HepG2 (cell line): Measurements from ENCODE around the gene PRR11. TPM values are rescaled to one million over a fixed set of nuclear protein-coding genes. Genes with fewer than 3 reads are reported as not detected.

Experiments
- ATAC-seq: fragments of 200-7000 bp; cut with Tn5 transposase; 3 replicates; pipeline ENCODE4 v1.9.1; 2020; ENCODE audit warnings: mild to moderate bottlenecking, moderate library complexity
- BruUV-seq: library from RNA; stranded (reverse); fragments of 400-500 nt; replicated peaks from 2 replicates; lab custom pipeline; 2021; lab: Mats Ljungman, UMichigan
- CTCF ChIA-PET: fragments of 300-600 bp; formaldehyde crosslinking; extraction: SDS; loops from one replicate; lab custom pipeline; 2021; ENCODE audit warnings: low total read pairs, inconsistent platforms, low intra/inter-chr PET ratio; lab: Yijun Ruan, JAX
- POLR2A ChIA-PET: fragments of 350-600 bp; sonication (Branson Sonifier 250); formaldehyde crosslinking; loops from one replicate; lab custom pipeline; 2020; ENCODE audit warnings: antibody characterized with exemption, inconsistent platforms; lab: Yijun Ruan, JAX
- DNase-seq: peaks from one replicate; pipeline ENCODE4 v3.0.0-alpha.2; 2015; ENCODE audit warnings: low spot score
- FAIRE-seq: peaks from 3 replicates; lab custom pipeline; 2011; peaks lifted over from hg19 to GRCh38; lab: Jason Lieb, UNC
- H2AFZ ChIP-seq: one replicate; pipeline ENCODE4 v1.6.1; 2011; ENCODE audit warnings: low read length, inconsistent platforms
- H3K27ac ChIP-seq: fragments of 300-600 bp; 3 replicates; pipeline ENCODE4 v1.8.0; 2011; ENCODE audit warnings: mixed run types, mild to moderate bottlenecking, mixed read lengths, low read length, inconsistent platforms; ENCODE audit not compliant: insufficient read depth; ENCODE audit errors: extremely low read length
- H3K27me3 ChIP-seq, 2 experiments: fragments of 200-600 bp in 1 of 2; 2 replicates in 1 of 2; 3 replicates in 1 of 2; pipeline versions ENCODE4 v1.6.0 to v1.8.0; 2011; ENCODE audit warnings: low read length in 2 of 2, mild to moderate bottlenecking in 2 of 2, moderate library complexity in 2 of 2, inconsistent platforms in 1 of 2; ENCODE audit not compliant: insufficient read depth in 2 of 2, control insufficient read depth in 1 of 2
- H3K36me3 ChIP-seq, 2 experiments: fragments of 200-600 bp in 1 of 2; replicated peaks in 1 of 2; 2 replicates in 1 of 2; 3 replicates in 1 of 2; pipeline versions ENCODE4 v1.5.1 to v1.8.0; 2011; ENCODE audit warnings: low read length in 2 of 2, inconsistent platforms in 1 of 2; ENCODE audit not compliant: insufficient read depth in 2 of 2, control insufficient read depth in 1 of 2
- H3K4me1 ChIP-seq: 2 replicates; pipeline ENCODE4 v1.5.1; 2012; ENCODE audit warnings: low read length, inconsistent platforms; ENCODE audit not compliant: insufficient read depth
- H3K4me2 ChIP-seq: 2 replicates; pipeline ENCODE4 v1.6.0; 2011; ENCODE audit warnings: low read depth, low read length, inconsistent platforms
- H3K4me3 ChIP-seq, 3 experiments: fragments of 200-600 bp in 1 of 3; sonication (generic), shearing (Covaris generic) in 1 of 3; replicated peaks in 1 of 3; 2 replicates each; pipeline ENCODE4 v1.5.1; 2011 to 2016; ENCODE audit warnings: low read length in 3 of 3, inconsistent platforms in 2 of 3, low read depth in 2 of 3, mild to moderate bottlenecking in 2 of 3, control low read depth in 1 of 3, mixed read lengths in 1 of 3; ENCODE audit not compliant: insufficient read depth in 1 of 3
- H3K79me2 ChIP-seq: one replicate; pipeline ENCODE4 v1.6.1; 2011; ENCODE audit warnings: low read length, inconsistent platforms; ENCODE audit not compliant: insufficient read depth
- H3K9ac ChIP-seq: 2 replicates; pipeline ENCODE4 v1.6.0; 2011; ENCODE audit warnings: mild to moderate bottlenecking, low read depth, low read length, inconsistent platforms; ENCODE audit not compliant: insufficient read depth
- H3K9me3 ChIP-seq: 2 replicates; pipeline ENCODE4 v1.5.1; 2012; ENCODE audit warnings: mild to moderate bottlenecking, low read length
- H4K20me1 ChIP-seq: 2 replicates; pipeline ENCODE4 v1.6.0; 2011; ENCODE audit warnings: inconsistent platforms, mild to moderate bottlenecking, low read length, moderate library complexity; ENCODE audit not compliant: insufficient read depth
- AGO2 ChIP-seq: fragments of 200-400 bp; formaldehyde crosslinking; optimal IDR thresholded peaks from 2 replicates; pipeline ENCODE3; 2017; ENCODE audit warnings: mild to moderate bottlenecking, low read depth, low read length, moderate library complexity
- ATF3 ChIP-seq: sonication (generic); formaldehyde crosslinking; IDR thresholded peaks from 2 replicates; pipeline ENCODE4 v1.4.0; 2020; ENCODE audit warnings: missing genetic modification reagents
- FOXA3 ChIP-seq: IDR thresholded peaks from 2 replicates; pipeline ENCODE4 v1.6.1; 2016; ENCODE audit warnings: missing genetic modification reagents, missing compliant biosample characterization
- GMEB2 ChIP-seq: IDR thresholded peaks from 2 replicates; pipeline ENCODE4 v1.6.1; 2016; ENCODE audit warnings: missing biosample characterization, missing genetic modification reagents, low read depth
- GTF2F1 ChIP-seq: fragments of 150-350 bp; IDR thresholded peaks from 2 replicates; pipeline ENCODE4 v1.6.1; 2014; ENCODE audit warnings: low read length
- GZF1 ChIP-seq: sonication (generic); formaldehyde crosslinking; IDR thresholded peaks from 2 replicates; pipeline ENCODE4 v1.5.1; 2020; ENCODE audit warnings: mild to moderate bottlenecking, missing genetic modification reagents
- NFE2L1 ChIP-seq: sonication (generic); formaldehyde crosslinking; IDR thresholded peaks from 2 replicates; pipeline ENCODE4 v1.4.0; 2020; ENCODE audit warnings: missing genetic modification reagents, mild to moderate bottlenecking, borderline replicate concordance
- NFIC ChIP-seq: IDR thresholded peaks from 2 replicates; pipeline ENCODE4 v1.6.1; 2012; ENCODE audit warnings: mild to moderate bottlenecking, low read length, inconsistent platforms
- TCF7L2 ChIP-seq: IDR thresholded peaks from 2 replicates; pipeline ENCODE4 v1.6.1; 2011; ENCODE audit warnings: mild to moderate bottlenecking, low read depth, low read length, moderate library complexity
- TERF1 ChIP-seq: sonication (generic); formaldehyde crosslinking; IDR thresholded peaks from 2 replicates; pipeline ENCODE4 v1.8.0; 2022; ENCODE audit warnings: mild to moderate bottlenecking, missing genetic modification reagents, moderate library complexity
- TP53 ChIP-seq: sonication (generic); formaldehyde crosslinking; conservative IDR thresholded peaks from 2 replicates; pipeline ENCODE4 v1.4.0; 2020; ENCODE audit warnings: missing genetic modification reagents
- YEATS4 ChIP-seq: sonication (generic); formaldehyde crosslinking; IDR thresholded peaks from 2 replicates; pipeline ENCODE4 v1.4.0; 2020; ENCODE audit warnings: missing genetic modification reagents, borderline replicate concordance
- ZFP37 ChIP-seq: sonication (generic); formaldehyde crosslinking; IDR thresholded peaks from 2 replicates; pipeline ENCODE4 v1.4.0; 2020; ENCODE audit warnings: missing genetic modification reagents, borderline replicate concordance
- ZKSCAN5 ChIP-seq: sonication (generic); formaldehyde crosslinking; IDR thresholded peaks from 2 replicates; pipeline ENCODE4 v1.5.1; 2020; ENCODE audit warnings: mild to moderate bottlenecking, missing genetic modification reagents
- ZNF180 ChIP-seq: sonication (generic); formaldehyde crosslinking; IDR thresholded peaks from 2 replicates; pipeline ENCODE4 v1.4.0; 2020; ENCODE audit warnings: low read depth, missing genetic modification reagents, borderline replicate concordance
- ZNF20 ChIP-seq: sonication (generic); formaldehyde crosslinking; IDR thresholded peaks from 2 replicates; pipeline ENCODE4 v1.4.0; 2020; ENCODE audit warnings: mild to moderate bottlenecking, moderate library complexity, missing genetic modification reagents
- WGBS: methylation state at CpG from one replicate; pipeline ENCODE4 v1.1.6; 2017; ENCODE audit warnings: low lambda C conversion rate; 5-methylcytosine and 5-hydroxymethylcytosine counted together
- in situ Hi-C: cut with HindIII; loops from 2 replicates; pipeline ENCODE4 v1.10.0; 2017; ENCODE audit warnings: low pct_unique_long_range_greater_than_20kb; ENCODE audit not compliant: extremely low pct_ligation_motif_present
- intact Hi-C: fragments of 100-400 bp; cut with micrococcal nuclease; formaldehyde crosslinking; loops from one replicate; pipeline ENCODE4 v1.10.0; 2022; ENCODE audit not compliant: unreplicated experiment
- polyA plus RNA-seq, 8 experiments: library from polyadenylated mRNA; depleted of rRNA in 3 of 8; stranded (reverse) in 7 of 8; unstranded in 1 of 8; fragments of >200 nt; fragmentation: Illumina TruSeq in 4 of 8; extraction: Trizol in 4 of 8; gene quantifications; 2 replicates each; pipeline versions ENCODE4 v1.2.1 to v1.2.3, GENCODE V29; 2011 to 2016; ENCODE audit warnings: low read depth in 4 of 8, missing spikeins in 1 of 8, mixed read lengths in 1 of 8; ENCODE audit not compliant: insufficient read depth in 1 of 8
- total RNA-seq, 5 experiments: library from RNA; depleted of rRNA; stranded (reverse); fragments of >200 nt; fragmentation: Illumina TruSeq; extraction: Trizol; gene quantifications; 2 replicates each; pipeline ENCODE4 v1.2.3, GENCODE V29; 2016; ENCODE audit warnings: low read depth in 1 of 5

Gene PRR11
- total and polyA plus RNA-seq, 2 of the 13 experiments (the other 11 are each of a cell fraction or from before 2014, with no cell fraction given), result 35.7 to 39.2 TPM

GRCh38 chr17:59172436-59173004 is 17.0 kb downstream of the PRR11 start:
- Histone ChIP-seq H3K4me1 (no peaks in the 10 kb centered on the region), H3K27me3 (no peaks in the 10 kb centered on the region), H4K20me1 (no peaks in the 10 kb centered on the region), H3K9me3 (no peaks in the 10 kb centered on the region), H3K79me2 (peaks cover 12% of the 10 kb centered on the region), H3K4me2 (no peak overlapping the region), H3K27ac (no peak overlapping the region), H3K4me3 (no peak overlapping the region), H3K9ac (no peak overlapping the region), H2AFZ (no peak overlapping the region), H3K36me3 (peaks cover 16 to 56% of the 10 kb centered on the region in 2 experiments)
- ChIA-PET POLR2A (interaction anchor here (0.9 kb wide), 1 partner anchor 37 kb away, joined by 3 read pairs; the partner anchor contains the start of gene SMG8), CTCF (no interaction called here)
- no peak for ATAC-seq
- intact Hi-C loops (no loop called here), in situ Hi-C loops (no loop called here)
- WGBS, result 97% methylated on average over 20 of the region's 33 CpGs
- BruUV-seq, result no TSS peak
- no peak for TF ChIP-seq ZNF20
- no peak for TF ChIP-seq TP53 (CRISPR knock-in tag)
- TF ChIP-seq AGO2, result peak; percentile 69
- no peak for TF ChIP-seq ZNF180 (CRISPR knock-in tag)
- FAIRE-seq, result no peak
- DNase-seq, result no peak

- Histone ChIP-seq H4K20me1 (no peaks in the 10 kb centered on the region), H3K9me3 (no peaks in the 10 kb centered on the region), H3K4me1 (no peaks in the 10 kb centered on the region), H3K27ac (no peak overlapping the region), H3K4me2 (no peak overlapping the region), H3K36me3 (peaks cover 15 to 65% of the 10 kb centered on the region in 2 experiments), H3K27me3 (no peaks in the 10 kb centered on the region), H3K79me2 (no peaks in the 10 kb centered on the region), H3K9ac (no peak overlapping the region), H3K4me3 (no peak overlapping the region), H2AFZ (no peak overlapping the region)
- BruUV-seq, result no TSS peak
- intact Hi-C loops, result no loop called here
- ATAC-seq, result no peak
- in situ Hi-C loops, result no loop called here
- ChIA-PET CTCF (no interaction called here), POLR2A (no interaction called here)
- DNase-seq, result no peak
- 98% methylated on average over 11 of the region's 11 CpGs for WGBS
- no peak for FAIRE-seq
- no peak for TF ChIP-seq FOXA3
- TF ChIP-seq ZFP37 (CRISPR knock-in tag), result no peak
- TF ChIP-seq GZF1 (CRISPR knock-in tag), result no peak
- TF ChIP-seq NFE2L1 (CRISPR knock-in tag), result no peak
- no peak for TF ChIP-seq ATF3
- no peak for TF ChIP-seq ZKSCAN5 (CRISPR knock-in tag)
- no peak for TF ChIP-seq TERF1 (CRISPR knock-in tag)
- no peak for TF ChIP-seq YEATS4
- TF ChIP-seq NFIC, result no peak
- no peak for TF ChIP-seq GTF2F1
- no peak for TF ChIP-seq TCF7L2
- no peak for TF ChIP-seq GMEB2 (CRISPR knock-in tag)
Observed at GRCh38 chr17:59174671-59175070, 19.1 kb downstream of the PRR11 start.
